ENCODE results near the gene LRPAP1.

DNA sequence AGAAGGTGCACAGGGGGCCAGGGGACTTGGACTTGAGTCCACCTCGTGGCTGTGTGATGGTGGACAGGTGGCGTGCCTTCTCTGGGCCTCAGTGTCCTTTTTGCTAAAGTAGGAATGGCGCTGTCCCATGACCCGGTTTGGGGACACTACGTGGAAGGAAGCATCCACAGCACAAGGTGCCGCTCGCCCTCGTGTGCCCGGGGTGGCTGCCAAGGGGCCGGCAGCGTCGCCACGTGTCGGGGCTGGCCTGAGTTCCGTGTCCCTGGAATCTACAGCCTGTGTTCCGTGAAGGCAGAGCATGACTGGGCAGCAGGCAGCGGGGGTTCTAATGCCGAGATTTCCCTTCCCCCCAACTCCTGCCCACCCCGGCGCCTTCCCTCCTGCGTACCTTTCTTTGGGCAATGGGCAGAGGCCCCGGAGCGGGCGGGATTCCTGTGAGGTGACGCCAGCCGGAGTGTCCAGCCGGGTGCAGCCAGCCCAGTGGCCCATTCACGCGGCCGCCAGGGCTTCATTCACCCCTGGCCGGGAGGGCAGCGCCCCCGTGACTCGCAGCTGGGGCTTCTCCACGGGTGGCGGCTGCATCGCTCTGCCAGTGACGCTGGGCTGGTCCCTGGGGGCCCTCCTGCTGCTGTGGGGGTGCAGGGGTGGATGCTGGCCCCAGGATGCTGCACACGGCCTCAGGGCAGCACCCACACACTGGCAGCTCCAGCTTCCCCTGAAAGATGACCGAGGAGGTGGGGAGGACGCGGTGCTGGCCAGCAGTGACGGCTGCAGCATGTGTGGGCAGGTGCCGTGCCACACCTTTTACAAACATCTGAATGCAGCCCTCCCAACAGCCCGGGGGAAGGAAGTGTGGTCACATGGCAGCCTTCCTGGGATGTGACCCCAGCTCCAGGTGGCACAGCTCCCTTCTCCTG, 47.9 kb downstream of the LRPAP1 start:
- TF ChIP-seq POLR2A (IDR thresholded peaks at IDR 0.05) (no peak), POLR2AphosphoS5 (IDR thresholded peaks at IDR 0.05) (peak in 1 of 3 donors; percentile 42)
- TF ChIP-seq, protein P1, sequence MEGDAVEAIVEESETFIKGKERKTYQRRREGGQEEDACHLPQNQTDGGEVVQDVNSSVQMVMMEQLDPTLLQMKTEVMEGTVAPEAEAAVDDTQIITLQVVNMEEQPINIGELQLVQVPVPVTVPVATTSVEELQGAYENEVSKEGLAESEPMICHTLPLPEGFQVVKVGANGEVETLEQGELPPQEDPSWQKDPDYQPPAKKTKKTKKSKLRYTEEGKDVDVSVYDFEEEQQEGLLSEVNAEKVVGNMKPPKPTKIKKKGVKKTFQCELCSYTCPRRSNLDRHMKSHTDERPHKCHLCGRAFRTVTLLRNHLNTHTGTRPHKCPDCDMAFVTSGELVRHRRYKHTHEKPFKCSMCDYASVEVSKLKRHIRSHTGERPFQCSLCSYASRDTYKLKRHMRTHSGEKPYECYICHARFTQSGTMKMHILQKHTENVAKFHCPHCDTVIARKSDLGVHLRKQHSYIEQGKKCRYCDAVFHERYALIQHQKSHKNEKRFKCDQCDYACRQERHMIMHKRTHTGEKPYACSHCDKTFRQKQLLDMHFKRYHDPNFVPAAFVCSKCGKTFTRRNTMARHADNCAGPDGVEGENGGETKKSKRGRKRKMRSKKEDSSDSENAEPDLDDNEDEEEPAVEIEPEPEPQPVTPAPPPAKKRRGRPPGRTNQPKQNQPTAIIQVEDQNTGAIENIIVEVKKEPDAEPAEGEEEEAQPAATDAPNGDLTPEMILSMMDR (IDR thresholded peaks at IDR 0.05): no peak
